ENCODE data around the gene EPM2A. TPM values are rescaled to one million over a fixed set of nuclear protein-coding genes. Genes with fewer than 3 reads are reported as not detected.

EPM2A gene
- total and polyA plus RNA-seq, 2 of the 4 experiments (the other 2 are of a cell fraction), result 2.1 to 4.5 TPM

- dilution Hi-C loops (cut with HindIII; ENCODE audit: low sequenced_read_pairs, unreplicated experiment), result no loop called here
- BruUV-seq (replicated peaks), result no TSS peak
- no CpG with 5 or more reads among the region's 2 CpGs for WGBS, 2 experiments (ENCODE audit: extremely low coverage in 2 of 2, insufficient read length in 1 of 2)
Observed at GRCh38 chr6:145714731-145715130, 20.6 kb downstream of the EPM2A start.

More at GRCh38 chr6:145714731-145715130, 20.6 kb downstream of the EPM2A start:
- Histone ChIP-seq H2AK5ac (ENCODE audit: low read depth, low read length) (no peak overlapping the region), H2BK20ac (ENCODE audit: low read depth, low read length) (no peak overlapping the region), H4K20me1 (ENCODE audit: insufficient read depth, low read length) (no peaks in the 10 kb centered on the region), H3K9me1 (ENCODE audit: insufficient read depth, low read length) (no peaks in the 10 kb centered on the region), H3K18ac (ENCODE audit: low read depth, low read length) (no peak overlapping the region), H4K8ac (ENCODE audit: low read depth in 2 of 2, low read length in 2 of 2) (no peak overlapping the region), H3K4me2 (ENCODE audit: low read depth, low read length) (no peak overlapping the region), H3K14ac (replicated peaks; ENCODE audit: low read depth, low read length) (no peak overlapping the region), H3K4ac (ENCODE audit: low read depth, low read length) (no peak overlapping the region), H3K36me3 (ENCODE audit: control insufficient read depth, insufficient read depth, low read length) (no peaks in the 10 kb centered on the region), H3K23ac (ENCODE audit: low read depth, low read length) (no peak overlapping the region), H3K27ac (ENCODE audit: insufficient read depth, low read length) (no peak overlapping the region), H2AK9ac (replicated peaks; ENCODE audit: low read depth, low read length, poor library complexity) (no peak overlapping the region), H3K9ac (ENCODE audit: low read depth, low read length) (no peak overlapping the region), H3K27me3 (ENCODE audit: control insufficient read depth, insufficient read depth, low read length) (no peaks in the 10 kb centered on the region), H2BK15ac (ENCODE audit: low read depth, low read length) (no peak overlapping the region), H3K56ac (ENCODE audit: extremely low read depth, insufficient read depth, low read length) (no peak overlapping the region), H4K91ac (ENCODE audit: insufficient read depth, low read depth, low read length) (no peak overlapping the region), H2AFZ (replicated peaks; ENCODE audit: low read length, poor library complexity) (no peak overlapping the region), H2BK120ac (ENCODE audit: low read depth, low read length) (no peak overlapping the region), H3K4me3 (ENCODE audit: insufficient read depth, low read depth, low read length) (no peak overlapping the region), H4K5ac (ENCODE audit: low read depth, low read length) (no peak overlapping the region), H2BK5ac (ENCODE audit: low read depth, low read length, poor library complexity, severe bottlenecking) (no peak overlapping the region), H3K9me3 (ENCODE audit: control insufficient read depth, insufficient read depth, low read length) (no peaks in the 10 kb centered on the region; the same call in 1 of the 2 replicates), H3K79me1 (ENCODE audit: low read depth in 1 of 2, low read length in 2 of 2) (no peaks in the 10 kb centered on the region), H3K4me1 (ENCODE audit: control insufficient read depth, insufficient read depth, low read length) (no peaks in the 10 kb centered on the region)
- no peak for ATAC-seq (ENCODE audit: low read depth)
- in situ Hi-C loops (cut with MboI; ENCODE audit: low sequenced_read_pairs), result no loop called here
- TF ChIP-seq MXI1 (IDR thresholded peaks at IDR 0.05; ENCODE audit: borderline replicate concordance, low read depth, low read length) (no peak), ELK1 (IDR thresholded peaks at IDR 0.05; ENCODE audit: borderline replicate concordance, low read depth, low read length) (no peak), CEBPB (IDR thresholded peaks at IDR 0.05; ENCODE audit: low read depth, low read length) (no peak), POLR2A (IDR thresholded peaks at IDR 0.05; ENCODE audit: low read depth, low read length) (no peak), NFE2L2 (IDR thresholded peaks at IDR 0.05; ENCODE audit: low read depth, low read length) (no peak), SMC3 (IDR thresholded peaks at IDR 0.05; ENCODE audit: low read depth, low read length) (no peak), MAFK (IDR thresholded peaks at IDR 0.05; ENCODE audit: low read depth, low read length) (no peak), USF2 (IDR thresholded peaks at IDR 0.05; ENCODE audit: low read depth, low read length) (no peak), FOS (IDR thresholded peaks at IDR 0.05; ENCODE audit: low read depth, low read length) (no peak), MAZ (IDR thresholded peaks at IDR 0.05; ENCODE audit: borderline replicate concordance, low read depth, low read length) (no peak), CHD1 (IDR thresholded peaks at IDR 0.05; ENCODE audit: low read depth, low read length) (no peak), RCOR1 (IDR thresholded peaks at IDR 0.05; ENCODE audit: insufficient replicate concordance, low read length) (no peak), BHLHE40 (IDR thresholded peaks at IDR 0.05; ENCODE audit: low read depth, low read length) (no peak), RFX5 (IDR thresholded peaks at IDR 0.05; ENCODE audit: low read depth, low read length) (no peak), RAD21 (IDR thresholded peaks at IDR 0.05; ENCODE audit: low read length) (no peak), CTCF (conservative IDR thresholded peaks at IDR 0.05; ENCODE audit: low read depth, low read length) (no peak)
- ChIA-PET POLR2A (ENCODE audit: unreplicated experiment) (no interaction called here), CTCF (no interaction called here)
- DNase-seq, result no peak
- intact Hi-C loops (cut with micrococcal nuclease), result no loop called here
